ENCODE measurements around the gene C1orf159.

- TF ChIP-seq, protein P1, sequence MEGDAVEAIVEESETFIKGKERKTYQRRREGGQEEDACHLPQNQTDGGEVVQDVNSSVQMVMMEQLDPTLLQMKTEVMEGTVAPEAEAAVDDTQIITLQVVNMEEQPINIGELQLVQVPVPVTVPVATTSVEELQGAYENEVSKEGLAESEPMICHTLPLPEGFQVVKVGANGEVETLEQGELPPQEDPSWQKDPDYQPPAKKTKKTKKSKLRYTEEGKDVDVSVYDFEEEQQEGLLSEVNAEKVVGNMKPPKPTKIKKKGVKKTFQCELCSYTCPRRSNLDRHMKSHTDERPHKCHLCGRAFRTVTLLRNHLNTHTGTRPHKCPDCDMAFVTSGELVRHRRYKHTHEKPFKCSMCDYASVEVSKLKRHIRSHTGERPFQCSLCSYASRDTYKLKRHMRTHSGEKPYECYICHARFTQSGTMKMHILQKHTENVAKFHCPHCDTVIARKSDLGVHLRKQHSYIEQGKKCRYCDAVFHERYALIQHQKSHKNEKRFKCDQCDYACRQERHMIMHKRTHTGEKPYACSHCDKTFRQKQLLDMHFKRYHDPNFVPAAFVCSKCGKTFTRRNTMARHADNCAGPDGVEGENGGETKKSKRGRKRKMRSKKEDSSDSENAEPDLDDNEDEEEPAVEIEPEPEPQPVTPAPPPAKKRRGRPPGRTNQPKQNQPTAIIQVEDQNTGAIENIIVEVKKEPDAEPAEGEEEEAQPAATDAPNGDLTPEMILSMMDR (conservative IDR thresholded peaks at IDR 0.05; ENCODE audit: low read depth in 2 of 2) = no peak
- TF ChIP-seq, protein P2, sequence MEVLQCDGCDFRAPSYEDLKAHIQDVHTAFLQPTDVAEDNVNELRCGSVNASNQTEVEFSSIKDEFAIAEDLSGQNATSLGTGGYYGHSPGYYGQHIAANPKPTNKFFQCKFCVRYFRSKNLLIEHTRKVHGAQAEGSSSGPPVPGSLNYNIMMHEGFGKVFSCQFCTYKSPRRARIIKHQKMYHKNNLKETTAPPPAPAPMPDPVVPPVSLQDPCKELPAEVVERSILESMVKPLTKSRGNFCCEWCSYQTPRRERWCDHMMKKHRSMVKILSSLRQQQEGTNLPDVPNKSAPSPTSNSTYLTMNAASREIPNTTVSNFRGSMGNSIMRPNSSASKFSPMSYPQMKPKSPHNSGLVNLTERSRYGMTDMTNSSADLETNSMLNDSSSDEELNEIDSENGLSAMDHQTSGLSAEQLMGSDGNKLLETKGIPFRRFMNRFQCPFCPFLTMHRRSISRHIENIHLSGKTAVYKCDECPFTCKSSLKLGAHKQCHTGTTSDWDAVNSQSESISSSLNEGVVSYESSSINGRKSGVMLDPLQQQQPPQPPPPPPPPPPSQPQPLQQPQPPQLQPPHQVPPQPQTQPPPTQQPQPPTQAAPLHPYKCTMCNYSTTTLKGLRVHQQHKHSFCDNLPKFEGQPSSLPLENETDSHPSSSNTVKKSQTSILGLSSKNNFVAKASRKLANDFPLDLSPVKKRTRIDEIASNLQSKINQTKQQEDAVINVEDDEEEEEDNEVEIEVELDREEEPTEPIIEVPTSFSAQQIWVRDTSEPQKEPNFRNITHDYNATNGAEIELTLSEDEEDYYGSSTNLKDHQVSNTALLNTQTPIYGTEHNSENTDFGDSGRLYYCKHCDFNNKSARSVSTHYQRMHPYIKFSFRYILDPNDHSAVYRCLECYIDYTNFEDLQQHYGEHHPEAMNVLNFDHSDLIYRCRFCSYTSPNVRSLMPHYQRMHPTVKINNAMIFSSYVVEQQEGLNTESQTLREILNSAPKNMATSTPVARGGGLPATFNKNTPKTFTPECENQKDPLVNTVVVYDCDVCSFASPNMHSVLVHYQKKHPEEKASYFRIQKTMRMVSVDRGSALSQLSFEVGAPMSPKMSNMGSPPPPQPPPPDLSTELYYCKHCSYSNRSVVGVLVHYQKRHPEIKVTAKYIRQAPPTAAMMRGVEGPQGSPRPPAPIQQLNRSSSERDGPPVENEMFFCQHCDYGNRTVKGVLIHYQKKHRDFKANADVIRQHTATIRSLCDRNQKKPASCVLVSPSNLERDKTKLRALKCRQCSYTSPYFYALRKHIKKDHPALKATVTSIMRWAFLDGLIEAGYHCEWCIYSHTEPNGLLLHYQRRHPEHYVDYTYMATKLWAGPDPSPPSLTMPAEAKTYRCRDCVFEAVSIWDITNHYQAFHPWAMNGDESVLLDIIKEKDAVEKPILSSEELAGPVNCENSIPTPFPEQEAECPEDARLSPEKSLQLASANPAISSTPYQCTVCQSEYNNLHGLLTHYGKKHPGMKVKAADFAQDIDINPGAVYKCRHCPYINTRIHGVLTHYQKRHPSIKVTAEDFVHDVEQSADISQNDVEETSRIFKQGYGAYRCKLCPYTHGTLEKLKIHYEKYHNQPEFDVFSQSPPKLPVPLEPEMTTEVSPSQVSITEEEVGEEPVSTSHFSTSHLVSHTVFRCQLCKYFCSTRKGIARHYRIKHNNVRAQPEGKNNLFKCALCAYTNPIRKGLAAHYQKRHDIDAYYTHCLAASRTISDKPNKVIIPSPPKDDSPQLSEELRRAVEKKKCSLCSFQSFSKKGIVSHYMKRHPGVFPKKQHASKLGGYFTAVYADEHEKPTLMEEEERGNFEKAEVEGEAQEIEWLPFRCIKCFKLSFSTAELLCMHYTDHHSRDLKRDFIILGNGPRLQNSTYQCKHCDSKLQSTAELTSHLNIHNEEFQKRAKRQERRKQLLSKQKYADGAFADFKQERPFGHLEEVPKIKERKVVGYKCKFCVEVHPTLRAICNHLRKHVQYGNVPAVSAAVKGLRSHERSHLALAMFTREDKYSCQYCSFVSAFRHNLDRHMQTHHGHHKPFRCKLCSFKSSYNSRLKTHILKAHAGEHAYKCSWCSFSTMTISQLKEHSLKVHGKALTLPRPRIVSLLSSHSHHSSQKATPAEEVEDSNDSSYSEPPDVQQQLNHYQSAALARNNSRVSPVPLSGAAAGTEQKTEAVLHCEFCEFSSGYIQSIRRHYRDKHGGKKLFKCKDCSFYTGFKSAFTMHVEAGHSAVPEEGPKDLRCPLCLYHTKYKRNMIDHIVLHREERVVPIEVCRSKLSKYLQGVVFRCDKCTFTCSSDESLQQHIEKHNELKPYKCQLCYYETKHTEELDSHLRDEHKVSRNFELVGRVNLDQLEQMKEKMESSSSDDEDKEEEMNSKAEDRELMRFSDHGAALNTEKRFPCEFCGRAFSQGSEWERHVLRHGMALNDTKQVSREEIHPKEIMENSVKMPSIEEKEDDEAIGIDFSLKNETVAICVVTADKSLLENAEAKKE (CRISPR knock-in tag; IDR thresholded peaks at IDR 0.05) = no peak
- TF ChIP-seq EZH2 (IDR thresholded peaks at IDR 0.05; ENCODE audit: low read depth, unreplicated experiment) = no peak
- TF ChIP-seq, protein P3, sequence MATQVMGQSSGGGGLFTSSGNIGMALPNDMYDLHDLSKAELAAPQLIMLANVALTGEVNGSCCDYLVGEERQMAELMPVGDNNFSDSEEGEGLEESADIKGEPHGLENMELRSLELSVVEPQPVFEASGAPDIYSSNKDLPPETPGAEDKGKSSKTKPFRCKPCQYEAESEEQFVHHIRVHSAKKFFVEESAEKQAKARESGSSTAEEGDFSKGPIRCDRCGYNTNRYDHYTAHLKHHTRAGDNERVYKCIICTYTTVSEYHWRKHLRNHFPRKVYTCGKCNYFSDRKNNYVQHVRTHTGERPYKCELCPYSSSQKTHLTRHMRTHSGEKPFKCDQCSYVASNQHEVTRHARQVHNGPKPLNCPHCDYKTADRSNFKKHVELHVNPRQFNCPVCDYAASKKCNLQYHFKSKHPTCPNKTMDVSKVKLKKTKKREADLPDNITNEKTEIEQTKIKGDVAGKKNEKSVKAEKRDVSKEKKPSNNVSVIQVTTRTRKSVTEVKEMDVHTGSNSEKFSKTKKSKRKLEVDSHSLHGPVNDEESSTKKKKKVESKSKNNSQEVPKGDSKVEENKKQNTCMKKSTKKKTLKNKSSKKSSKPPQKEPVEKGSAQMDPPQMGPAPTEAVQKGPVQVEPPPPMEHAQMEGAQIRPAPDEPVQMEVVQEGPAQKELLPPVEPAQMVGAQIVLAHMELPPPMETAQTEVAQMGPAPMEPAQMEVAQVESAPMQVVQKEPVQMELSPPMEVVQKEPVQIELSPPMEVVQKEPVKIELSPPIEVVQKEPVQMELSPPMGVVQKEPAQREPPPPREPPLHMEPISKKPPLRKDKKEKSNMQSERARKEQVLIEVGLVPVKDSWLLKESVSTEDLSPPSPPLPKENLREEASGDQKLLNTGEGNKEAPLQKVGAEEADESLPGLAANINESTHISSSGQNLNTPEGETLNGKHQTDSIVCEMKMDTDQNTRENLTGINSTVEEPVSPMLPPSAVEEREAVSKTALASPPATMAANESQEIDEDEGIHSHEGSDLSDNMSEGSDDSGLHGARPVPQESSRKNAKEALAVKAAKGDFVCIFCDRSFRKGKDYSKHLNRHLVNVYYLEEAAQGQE (IDR thresholded peaks at IDR 0.05; ENCODE audit: unreplicated experiment) = no peak
- TF ChIP-seq EZH2phosphoT487 (IDR thresholded peaks at IDR 0.05; ENCODE audit: unreplicated experiment) = no peak
These were observed 69.1 kb downstream of the C1orf159 start for GRCh38 chr1:1046767-1047166.
